HG02970 (cell line): Measurements from ENCODE around the gene IQGAP3.

Source experiments
- ATAC-seq: cut with Tn5 transposase; IDR thresholded peaks from one replicate; pipeline ENCODE4 v1.9.1; 2021; ENCODE audit warnings: mild to moderate bottlenecking, moderate library complexity, moderate number of reproducible peaks; ENCODE audit not compliant: unreplicated experiment, low FRiP score

Gene IQGAP3

GRCh38 chr1:156488566-156489165 lies 83.7 kb downstream of the IQGAP3 start:
- ATAC-seq: peak; percentile 47

GRCh38 chr1:156487862-156488261 lies 84.5 kb downstream of the IQGAP3 start:
- ATAC-seq: peak; percentile 19

GRCh38 chr1:156486421-156487344 lies 85.7 kb downstream of the IQGAP3 start:
- ATAC-seq: no peak

DNA sequence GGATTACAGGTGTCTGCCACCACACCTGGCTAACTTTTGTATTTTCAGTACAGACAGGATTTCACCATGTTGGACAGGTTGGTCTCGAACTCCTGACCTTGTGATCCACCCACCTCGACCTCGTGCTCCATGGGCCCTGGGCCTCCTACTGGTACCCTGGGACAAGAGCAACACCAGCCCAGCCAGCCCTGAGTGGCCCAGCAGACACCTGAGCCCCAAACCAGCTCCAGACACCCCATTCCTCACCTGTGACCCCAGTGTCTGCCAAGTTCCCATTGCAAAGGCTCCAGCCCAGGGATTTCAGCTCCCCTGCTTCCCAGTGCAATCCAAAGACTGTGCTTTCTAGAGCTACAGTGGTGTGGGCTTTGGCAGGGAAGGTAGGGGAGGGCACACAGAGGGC lies 86.4 kb downstream of the IQGAP3 start:
- ATAC-seq: no peak

DNA sequence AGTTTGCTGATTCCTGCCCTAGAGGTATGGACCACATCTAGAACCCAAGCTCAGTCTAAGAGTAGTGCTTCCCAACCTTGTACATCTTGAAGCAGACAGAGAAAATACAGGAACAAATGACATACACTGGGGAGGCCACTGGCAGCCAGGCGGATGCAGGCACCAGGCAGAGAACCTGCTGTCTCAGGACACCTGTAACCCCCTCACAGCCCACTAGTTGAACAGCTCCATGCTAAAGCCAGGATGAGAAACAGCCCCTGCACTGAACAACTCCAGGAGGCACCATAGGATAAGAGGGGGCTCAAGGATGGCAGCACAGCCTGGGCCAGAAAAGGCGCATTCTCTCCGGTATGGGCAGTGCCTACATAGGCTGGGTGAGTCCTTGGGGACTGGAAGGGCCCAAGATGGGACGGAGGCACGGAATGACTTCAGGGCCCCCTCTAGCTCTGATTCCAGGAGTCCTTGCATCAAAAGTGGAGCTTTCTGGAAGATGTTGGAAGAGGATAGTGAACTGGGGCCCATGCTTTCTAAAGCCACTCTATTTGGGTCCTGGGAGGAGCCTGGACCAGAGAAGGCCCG lies 87.8 kb downstream of the IQGAP3 start:
- ATAC-seq: no peak

GRCh38 chr1:156483397-156483796 lies 89.0 kb downstream of the IQGAP3 start:
- no peak for ATAC-seq

GRCh38 chr1:156482276-156482675 lies 90.1 kb downstream of the IQGAP3 start:
- no peak for ATAC-seq

DNA sequence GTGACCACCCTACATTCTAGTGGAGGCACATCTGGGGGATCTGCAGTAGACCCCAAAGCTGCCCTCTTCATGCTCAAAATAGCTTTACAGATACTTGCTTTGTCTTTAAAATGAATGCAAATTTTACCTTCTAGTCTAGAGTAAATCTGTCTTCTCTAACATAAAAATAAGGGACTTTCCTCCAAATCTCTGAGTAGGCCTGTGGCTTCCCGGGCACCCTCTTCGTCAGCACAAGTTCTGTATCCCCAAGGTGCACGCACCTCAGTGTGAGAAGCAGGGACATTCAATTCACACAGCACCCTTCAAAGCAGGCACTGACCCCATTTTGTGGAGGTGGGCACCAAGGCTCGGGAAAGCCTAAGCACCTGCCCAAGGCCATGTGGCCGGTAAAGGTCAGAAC lies 90.8 kb downstream of the IQGAP3 start:
- ATAC-seq: no peak

DNA sequence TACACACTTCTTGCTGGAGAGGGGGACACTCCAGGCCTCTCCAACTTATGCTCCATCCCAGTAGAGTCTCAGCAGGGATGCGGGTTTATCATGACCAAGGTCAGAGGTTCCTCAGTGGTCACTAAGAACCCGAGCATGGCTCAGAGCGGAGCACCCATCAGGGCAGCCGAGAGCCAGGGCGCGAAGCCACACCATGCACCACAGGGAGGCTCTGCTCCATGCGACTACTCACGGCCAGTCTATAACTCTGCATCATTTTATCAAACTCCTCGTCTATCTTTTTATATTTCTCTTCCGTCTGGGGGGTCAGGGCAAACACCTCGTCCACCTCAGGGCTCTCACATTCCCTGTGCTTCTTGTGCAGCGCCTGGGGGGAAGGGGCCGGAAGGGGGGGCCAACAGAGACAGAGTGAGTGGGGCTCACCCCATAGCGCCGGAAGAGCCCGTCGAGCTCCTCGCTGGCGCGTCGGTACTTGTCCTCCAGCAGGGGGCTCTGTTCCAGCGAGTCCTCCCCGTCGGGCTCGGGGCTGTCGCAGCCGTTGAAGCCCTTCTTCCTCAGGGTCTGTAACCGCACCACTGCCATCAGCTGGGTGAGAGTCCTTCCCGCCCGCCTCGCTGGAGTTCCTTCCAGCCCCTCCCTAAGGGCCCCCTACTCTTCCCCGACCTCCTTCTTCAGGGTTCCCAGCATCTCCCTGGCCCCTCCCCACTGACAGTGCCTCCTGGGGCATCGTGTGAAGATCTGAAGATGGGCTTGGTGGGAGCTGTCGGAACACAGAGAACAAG lies 91.8 kb downstream of the IQGAP3 start:
- peak; percentile 47 for ATAC-seq

DNA sequence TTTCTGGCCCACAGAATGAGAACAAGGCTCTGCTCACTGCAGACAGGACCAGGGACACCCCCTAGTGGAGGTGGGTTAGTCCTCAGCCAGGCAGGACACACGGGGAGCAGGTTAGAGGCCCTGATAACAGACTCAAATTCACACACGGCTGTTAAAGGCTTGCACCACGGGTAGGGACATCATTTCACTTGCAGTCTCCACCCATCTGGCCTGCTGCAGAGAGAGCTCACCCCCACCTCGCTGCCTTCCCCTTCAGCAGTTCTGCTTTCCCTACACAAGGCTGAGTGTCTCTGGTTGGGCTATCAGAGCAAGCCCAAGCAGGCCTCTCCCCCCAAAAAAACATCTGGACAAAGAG lies 92.4 kb downstream of the IQGAP3 start:
- ATAC-seq: no peak

GRCh38 chr1:156479093-156480015 lies 93.0 kb downstream of the IQGAP3 start:
- no peak for ATAC-seq

GRCh38 chr1:156478250-156478627 lies 94.1 kb downstream of the IQGAP3 start:
- ATAC-seq: no peak

DNA sequence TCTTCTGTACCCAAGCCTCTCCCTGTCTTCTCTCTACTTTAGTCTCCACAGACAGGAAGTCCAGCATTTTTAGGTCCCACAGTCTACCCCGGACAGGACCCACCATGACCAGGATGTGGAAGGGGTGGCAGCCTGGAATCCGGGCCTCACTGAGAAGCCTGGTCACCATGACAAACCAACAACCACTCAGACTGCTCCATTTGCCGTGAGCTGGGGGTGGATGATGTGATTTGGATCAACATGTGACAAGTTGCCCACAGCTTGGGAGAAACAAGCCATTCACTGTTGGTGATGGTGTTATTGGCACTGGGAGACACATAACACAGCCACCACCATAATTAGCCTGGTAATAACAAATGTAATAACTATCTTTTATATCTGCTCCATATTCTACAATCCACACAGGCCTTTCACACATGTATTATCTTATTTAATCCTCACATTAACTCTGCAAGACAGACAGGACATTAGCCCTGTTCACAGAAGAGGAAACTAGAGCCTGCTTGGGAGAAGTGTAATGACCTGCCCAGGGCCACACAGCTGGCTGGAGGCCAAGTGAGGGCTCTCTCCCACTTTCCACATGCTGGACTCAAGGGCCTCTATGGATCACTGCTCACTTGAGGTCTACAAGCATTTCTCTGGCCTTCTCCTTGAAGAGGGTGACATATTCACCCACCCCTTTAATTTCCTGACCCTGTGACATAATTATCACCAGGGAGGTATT lies 94.7 kb downstream of the IQGAP3 start:
- ATAC-seq: no peak

- no peak for ATAC-seq
These were observed 95.7 kb downstream of the IQGAP3 start for GRCh38 chr1:156476501-156477298.

DNA sequence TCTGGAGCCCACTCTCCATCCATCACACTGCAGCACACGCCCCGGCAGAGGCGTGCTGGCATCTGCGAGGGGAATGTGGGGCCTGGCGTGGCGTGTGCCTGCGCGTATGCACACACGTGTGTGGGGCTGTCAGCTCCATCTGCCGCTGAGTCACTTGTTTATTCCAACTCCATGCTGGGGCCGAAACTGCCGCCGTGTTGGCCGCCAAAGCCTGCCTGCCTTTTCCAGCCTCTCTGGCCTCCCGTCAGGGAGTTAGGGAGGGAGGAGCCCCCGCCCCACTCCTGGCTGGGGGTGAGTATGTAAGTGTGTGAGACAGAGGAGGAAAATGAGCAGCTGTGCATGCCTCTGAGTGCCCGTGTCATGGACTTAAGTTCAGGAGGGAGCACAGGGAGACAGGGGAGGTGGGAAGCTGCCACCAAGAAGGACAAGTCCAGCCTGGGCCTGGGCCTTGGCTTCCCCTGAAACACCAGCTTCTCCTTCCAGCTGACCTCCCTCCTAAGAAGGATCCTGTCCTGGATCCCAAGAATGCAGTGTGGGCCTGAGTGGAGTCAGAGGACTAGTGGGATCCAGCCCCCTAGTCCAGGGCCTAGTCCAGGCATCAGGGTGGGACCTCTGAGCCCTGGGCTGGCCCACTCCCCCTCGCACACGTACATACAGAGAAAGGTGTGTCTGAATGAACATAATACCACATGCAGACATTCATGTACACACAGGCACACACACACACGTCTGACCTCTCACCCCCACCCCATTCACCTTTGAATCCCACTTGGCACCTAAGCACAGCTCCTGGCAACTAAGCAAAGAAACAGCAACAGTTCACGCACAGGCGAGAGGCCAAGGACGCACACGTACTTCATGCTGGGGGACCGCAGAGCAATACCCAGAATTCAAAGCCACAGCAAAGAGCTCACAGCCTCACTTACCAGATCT lies 96.5 kb downstream of the IQGAP3 start:
- ATAC-seq: no peak
